NCI-H1092 (cell line): Measurements from ENCODE around the gene SH3D19.
"Not testable (repeated sequence)": the region's sequence is repeated elsewhere in the genome, so short reads cannot be mapped to it uniquely, and the experiment has no call there.

Source experiments
- DNase-seq: peaks from one replicate; lab custom pipeline; 2025; lab: John Stamatoyannopoulos, UW

Gene SH3D19

GRCh38 chr4:151095142-151095541 is 230.3 kb downstream of the SH3D19 start:
- no peak for DNase-seq

GRCh38 chr4:151094290-151094751 is 231.1 kb downstream of the SH3D19 start:
- no peak for DNase-seq

GRCh38 chr4:151093203-151093602 is 232.2 kb downstream of the SH3D19 start:
- no peak for DNase-seq

- DNase-seq, result no peak
Observed at GRCh38 chr4:151092488-151092887, 232.9 kb downstream of the SH3D19 start.

GRCh38 chr4:151091047-151091446 is 234.4 kb downstream of the SH3D19 start:
- no peak for DNase-seq

GRCh38 chr4:151087467-151087866 is 237.9 kb downstream of the SH3D19 start:
- DNase-seq, result no peak

- not testable (repeated sequence) for DNase-seq
Observed at GRCh38 chr4:151077978-151078377, 247.4 kb downstream of the SH3D19 start.

GRCh38 chr4:151074416-151074916 is 250.9 kb downstream of the SH3D19 start:
- DNase-seq, result no peak
